Measurements from ENCODE around the gene LPIN3.

DNA sequence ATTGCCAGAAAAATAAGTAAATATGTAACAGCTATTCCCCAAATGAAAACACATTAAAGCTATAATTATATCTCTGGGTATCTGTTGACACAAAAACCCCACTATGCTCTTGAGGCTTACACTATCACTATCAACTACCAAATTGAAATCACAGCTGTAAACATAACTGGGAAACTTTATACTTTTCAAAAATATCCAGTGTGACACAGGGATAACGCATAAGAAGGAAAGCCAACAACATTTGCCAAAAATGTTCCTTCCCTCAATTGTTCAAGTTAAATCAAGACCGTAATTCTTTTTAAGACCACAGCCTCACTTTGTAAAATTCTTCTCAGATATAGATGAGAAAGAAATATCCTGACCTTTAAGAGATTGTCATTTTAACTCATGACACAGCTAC, 26.2 kb upstream of the LPIN3 start:
- TF ChIP-seq CTCF (IDR thresholded peaks at IDR 0.05): no peak
- no peak for TF ChIP-seq EZH2 (IDR thresholded peaks at IDR 0.05)
- no peak for TF ChIP-seq EZH2phosphoT487 (IDR thresholded peaks at IDR 0.05)
